ENCODE data around the gene TMEM108.

TMEM108 gene

GRCh38 chr3:133393691-133394474 lies 355.7 kb downstream of the TMEM108 start:
- no peak for DNase-seq

DNA sequence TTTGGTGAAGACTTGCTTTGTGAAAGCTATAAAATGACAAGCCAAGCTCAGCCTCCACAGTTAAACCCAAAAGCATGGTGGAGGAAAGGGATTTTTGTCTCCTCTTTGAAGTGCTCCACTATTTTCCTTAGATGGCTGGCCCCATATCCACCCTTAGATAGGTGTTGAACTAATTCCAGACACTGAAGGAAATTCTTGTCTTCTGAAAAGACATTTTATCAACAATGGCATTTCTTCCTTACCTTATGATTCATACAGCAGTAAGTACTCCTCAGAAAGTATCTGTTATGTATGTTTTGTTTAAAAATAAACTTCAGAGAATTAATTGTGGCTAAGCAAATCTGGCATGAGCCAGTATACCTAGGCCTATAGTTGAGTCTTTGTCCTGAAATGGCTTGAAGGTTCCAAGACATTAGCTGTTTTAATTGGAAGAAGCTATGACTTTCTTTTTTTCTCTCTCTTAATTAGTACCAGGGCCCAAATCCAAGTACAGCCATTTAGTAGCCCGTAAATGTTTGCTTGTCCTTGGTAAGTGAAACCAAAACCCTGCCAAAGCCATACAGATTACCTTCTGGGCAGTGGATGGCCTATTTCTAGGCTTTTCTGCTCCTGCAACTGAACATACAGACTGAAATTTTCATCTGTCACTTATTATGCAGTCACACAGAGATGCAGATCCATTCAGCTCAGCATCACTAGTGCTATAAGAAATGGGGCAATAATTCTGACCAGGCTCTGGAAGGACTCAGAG lies 356.5 kb downstream of the TMEM108 start:
- peak; percentile 17 for DNase-seq

DNA sequence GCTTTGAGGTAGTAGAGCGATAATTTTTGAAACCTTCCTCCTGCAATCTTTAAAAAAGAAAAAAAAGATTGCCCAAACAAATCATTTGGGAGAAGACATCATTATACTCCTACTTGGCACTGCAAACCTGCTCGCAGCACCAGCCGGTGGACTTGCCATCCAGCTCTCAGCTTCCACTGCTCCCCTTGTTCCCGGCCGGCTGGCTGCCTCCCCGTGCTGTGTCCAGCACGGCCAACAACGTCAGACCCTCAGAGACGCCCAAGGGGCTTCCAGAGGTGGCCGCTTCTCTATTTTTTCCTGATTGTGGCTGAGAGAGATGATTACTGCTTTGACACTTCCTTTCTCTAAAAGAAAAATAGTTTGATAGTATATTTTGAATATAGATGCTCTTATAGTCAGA lies 358.7 kb downstream of the TMEM108 start:
- DNase-seq = no peak

DNA sequence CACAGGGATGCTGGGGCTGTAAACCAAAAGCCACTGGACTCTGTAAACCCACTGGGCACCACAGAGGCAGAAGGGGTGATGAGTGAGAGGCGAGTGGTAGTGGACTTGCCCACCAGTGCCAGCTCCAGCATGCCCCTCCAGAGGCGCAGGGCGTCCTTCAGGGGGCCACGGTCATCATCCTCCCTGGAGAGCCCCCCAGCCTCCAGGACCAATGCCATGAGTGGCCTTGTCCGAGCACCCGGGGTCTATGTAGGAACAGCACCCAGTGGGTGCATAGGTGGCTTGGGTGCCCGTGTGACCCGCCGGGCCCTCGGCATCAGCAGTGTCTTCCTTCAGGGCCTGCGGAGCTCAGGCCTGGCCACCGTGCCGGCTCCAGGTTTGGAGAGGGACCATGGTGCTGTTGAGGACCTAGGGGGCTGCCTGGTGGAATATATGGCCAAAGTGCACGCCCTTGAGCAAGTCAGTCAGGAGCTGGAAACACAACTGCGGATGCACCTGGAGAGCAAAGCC lies 361.9 kb downstream of the TMEM108 start, which contains the start of gene BFSP2:
Gene BFSP2 (plus strand): TSS at position 51 of the 510 bp plus-strand sequence. CDS start 28 bp downstream, at position 79.
- DNase-seq = no peak

DNA sequence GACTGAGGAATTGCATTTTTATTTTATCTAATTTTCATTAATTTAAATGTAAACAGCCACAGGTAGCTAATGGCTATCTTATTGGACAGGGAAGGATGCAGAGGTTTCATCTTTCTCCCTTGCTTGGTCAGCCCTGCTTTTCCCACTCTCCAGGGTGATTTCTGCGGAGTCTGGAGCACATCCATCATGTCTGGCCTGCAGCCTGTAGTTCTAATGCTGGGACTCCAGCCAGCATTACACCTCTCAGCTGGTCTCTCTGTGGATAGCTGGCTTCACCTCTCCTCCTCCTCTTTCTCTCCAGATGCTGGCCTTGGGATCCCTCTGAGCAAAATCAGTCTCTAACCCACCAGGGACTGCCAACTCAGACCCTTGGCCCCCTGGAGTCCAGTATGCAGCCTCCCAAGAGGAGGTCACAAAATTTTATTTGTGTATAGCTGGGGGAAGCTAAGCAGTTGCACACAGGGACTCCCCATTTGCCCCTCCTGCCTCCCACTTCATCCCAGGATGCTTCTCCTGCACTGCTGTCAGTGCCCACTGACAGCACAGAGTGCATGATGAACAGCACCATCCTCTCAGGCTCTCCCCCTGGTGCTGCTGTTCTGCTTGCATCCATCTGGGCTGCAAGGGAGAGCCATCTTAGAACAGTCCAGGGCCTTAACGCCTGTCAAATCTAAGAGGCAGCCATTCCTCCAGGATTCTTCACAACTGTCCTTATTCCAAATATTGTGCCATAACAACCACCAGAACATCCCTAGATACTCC lies 363.4 kb downstream of the TMEM108 start:
- DNase-seq = peak; percentile 76

DNA sequence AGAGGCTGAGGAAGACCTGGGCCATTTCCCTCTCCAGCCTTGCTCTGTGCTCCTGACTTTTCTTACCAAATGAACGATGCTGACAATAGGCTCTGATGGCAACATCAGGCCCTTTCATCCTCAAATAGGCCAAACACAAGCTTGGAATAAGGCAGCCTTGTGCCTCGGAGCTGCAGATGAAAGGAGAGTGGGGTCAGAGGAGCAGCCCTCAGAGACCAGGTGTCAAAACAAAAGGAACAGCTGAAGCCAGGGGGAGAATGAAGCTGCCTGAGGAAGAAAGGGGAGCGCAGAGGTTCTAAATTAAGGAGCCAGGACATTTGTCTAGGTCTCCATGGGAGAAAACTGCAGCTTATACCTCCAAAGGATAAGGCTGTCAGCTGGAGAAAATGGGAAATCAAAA lies 366.7 kb downstream of the TMEM108 start:
- DNase-seq = no peak

- DNase-seq = peak; percentile 75
Measured at GRCh38 chr3:133408366-133408765, 370.2 kb downstream of the TMEM108 start.

- peak; percentile 76 for DNase-seq
Measured at GRCh38 chr3:133408961-133409360, 370.8 kb downstream of the TMEM108 start.

DNA sequence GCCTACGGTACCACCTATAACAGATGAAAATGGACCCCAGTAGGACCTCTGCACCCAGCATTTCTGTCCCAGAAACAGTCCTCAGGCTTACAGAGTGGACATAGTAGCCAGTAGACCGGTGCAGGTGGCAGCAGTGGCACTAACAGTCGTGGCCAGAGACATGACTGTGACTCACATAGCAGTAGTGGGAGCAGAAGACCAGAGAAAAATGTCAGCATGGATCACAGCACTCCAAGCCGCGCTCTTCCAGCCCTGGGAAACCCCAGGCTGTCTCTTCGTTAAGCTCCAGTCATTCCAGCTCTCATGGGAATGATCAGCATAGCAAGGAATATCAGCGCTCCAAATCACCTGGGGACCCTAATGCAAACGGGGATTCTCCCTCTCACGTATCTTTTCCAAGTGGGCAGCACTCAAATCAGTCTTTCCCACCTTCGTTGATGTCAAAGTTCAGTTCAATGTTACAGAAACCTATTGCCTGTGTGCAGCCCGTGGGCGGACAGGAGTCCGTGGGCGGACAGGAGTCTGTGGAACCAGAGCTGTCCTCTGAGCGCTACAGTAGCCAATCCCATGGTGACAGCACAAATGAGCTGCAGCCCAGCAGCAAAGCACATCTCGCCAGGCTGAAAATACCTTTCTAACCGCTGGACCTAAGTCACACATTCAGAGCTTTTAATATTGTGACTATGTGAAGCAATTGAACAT lies 372.2 kb downstream of the TMEM108 start:
- no peak for DNase-seq

DNA sequence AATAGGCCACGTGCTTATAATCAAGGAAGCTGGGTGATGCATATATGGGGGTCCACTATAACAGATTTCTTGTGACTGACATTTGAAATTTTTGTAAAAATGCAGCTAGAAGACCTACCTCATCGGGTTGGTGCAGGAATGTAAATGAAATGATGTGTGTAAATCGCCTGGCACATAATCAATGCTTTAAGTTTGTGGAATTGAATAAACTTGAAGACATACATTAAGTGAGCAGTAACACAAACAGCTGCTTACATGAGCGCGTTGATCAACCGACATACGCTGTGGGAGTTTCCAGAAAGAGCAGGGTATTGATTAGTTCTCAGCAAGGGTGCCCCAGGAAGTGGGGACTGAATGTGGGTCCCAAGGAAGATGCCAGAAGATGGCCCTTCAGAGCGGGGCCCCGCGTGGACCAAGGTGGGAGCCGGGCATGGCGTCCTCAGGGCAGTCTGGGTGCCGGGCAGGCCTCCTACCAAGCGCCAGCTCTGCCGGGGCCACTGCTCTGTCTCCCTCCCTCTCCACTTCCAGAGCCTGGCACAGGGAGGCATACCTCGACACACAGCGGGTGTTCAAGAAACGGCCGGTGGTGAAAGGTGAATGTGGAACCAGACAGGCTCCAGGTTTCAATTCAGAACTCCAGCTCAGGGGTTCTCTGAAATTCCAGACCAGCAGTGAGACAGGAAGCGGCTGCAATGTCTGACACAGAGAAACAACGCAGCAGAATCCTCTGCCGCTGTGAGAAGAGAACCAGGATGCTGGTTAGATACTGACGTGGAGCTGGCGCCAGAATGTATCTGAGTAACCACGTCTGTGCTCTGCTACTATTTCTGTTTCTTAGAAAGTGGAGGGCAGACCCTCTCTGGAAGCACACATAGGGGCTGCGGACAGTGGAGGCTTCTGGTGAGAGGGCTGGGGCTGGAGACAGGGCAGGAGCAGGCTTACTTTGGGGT lies 374.3 kb downstream of the TMEM108 start:
- peak; percentile 71 for DNase-seq

DNA sequence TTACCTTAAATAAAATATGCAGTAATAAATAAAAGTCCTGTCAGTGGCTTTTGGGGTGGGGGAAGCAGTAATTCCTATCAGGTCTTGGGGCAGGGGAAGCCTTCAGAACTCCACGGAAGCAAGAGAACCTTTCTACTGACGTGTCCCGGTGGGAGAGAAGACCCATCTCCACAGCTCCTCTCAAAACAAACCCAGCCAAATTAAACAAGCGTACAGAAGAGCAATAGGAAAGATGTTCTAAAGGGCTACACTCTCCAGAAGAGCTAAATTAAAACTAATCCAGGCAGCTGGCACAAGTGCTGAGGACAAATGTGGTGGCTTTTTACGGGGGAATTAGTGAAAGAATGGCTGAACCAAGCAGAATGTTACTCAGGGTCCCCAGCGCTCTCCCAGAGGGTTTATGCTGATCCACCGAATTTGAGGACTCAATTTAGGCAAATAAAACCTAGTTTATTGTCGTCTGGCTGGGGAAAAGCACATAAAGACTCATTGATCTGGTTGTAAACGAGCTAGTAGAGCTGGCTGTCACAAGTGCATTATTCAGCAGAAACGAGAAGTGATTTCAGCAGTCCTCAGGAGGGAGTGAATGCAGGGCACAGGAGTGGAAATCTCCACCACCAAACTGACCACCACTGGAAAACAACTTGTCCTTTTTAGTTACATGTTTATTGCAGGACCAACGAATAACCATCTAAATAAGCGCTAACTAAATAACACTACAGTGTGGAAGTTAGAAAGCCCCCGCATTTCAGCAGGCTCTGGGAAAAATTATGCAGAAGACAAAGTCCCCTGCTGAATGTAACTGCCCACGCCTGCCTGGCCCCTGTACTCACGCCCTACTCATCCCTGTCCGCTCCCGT lies 375.2 kb downstream of the TMEM108 start:
- peak; percentile 21 for DNase-seq

GRCh38 chr3:133414021-133414392 lies 375.8 kb downstream of the TMEM108 start:
- DNase-seq = no peak

- no peak for DNase-seq
Measured at GRCh38 chr3:133418361-133418760, 380.2 kb downstream of the TMEM108 start.

DNA sequence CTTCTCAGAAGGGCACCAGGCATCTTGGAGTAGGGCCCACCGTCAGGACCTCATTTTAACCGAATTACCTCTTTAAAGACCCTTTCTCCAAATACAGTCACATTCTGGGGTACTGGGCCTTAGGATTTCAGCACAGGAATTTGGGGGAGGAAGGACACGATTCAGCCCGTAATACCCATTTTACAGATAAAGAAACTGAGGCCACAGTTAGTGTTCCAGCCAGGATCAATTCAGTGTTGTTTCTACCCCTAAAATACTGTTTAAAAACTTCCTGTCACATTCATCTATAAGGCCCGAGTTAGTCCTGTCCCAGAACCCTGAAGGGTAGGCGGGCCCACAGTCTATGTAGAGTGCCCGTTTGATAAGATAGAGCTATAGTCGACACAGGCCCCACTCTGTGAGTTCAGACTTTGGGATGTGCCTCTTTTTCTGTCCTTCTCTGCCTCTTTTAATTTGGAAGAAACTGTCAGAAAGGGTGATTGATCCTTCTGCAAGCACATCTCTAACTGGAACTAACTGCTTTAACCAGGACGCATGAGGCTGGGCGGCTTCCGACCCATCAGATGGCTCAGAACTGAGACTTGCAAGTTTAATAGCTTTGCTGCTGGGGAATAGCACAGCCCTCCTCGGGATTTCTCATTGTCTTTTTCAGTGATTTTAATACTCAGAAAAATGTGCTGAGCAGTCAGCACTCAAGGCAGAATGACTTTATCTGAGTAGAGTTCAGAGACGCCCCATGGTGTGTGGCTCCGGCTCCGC lies 381.1 kb downstream of the TMEM108 start:
- no peak for DNase-seq

GRCh38 chr3:133424937-133425869 lies 387.0 kb downstream of the TMEM108 start:
- DNase-seq = no peak

GRCh38 chr3:133425898-133426297 lies 387.7 kb downstream of the TMEM108 start:
- DNase-seq = no peak

GRCh38 chr3:133426721-133427120 lies 388.5 kb downstream of the TMEM108 start:
- peak; percentile 49 for DNase-seq

DNA sequence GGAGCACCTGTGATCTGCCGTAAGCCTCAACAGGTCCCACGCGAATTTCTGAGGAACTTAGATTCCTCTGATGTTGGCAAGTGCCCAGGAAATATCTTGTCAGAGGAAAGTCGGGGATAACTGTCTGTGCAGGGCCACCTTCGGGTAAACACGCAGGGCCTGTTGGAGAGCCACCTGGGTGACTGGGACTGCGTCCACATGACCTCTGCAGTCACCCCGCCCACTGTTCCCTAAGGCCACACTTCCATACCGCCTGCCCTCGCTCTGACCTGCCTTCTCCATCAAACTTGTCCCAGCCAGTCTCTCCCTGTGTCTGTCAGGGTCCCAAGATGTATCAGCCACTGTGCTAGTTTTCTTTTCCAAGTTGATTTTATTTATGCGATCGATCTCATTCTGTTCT lies 390.4 kb downstream of the TMEM108 start:
- DNase-seq = no peak

All from fibroblast of upper back skin (primary cell).